Gastroesophageal sphincter (tissue), 4 donors: ENCODE data around the gene LMTK3. TPM values are rescaled to one million over a fixed set of nuclear protein-coding genes. Genes with fewer than 3 reads are reported as not detected.

ENCODE experiments used
- ATAC-seq: fragments of 150-250 bp; one replicate; pipeline ENCODE4 v1.9.1; 2016; ENCODE audit warnings: mild to moderate bottlenecking, moderate library complexity
- H3K27ac ChIP-seq, 4 donors: fragments of 200-600 bp; sonication (generic) in 3 of 4; 1 replicate in 3 of 4; 2 replicates in 1 of 4; pipeline ENCODE4 v1.5.1; 2016 to 2019
- H3K27me3 ChIP-seq: fragments of 200-600 bp; sonication (generic); one replicate; pipeline ENCODE4 v1.5.1; 2019
- H3K36me3 ChIP-seq, 2 donors: fragments of 200-600 bp; sonication (generic); one replicate each; pipeline ENCODE4 v1.5.1; 2019; ENCODE audit warnings: control low read depth in 1 of 2
- H3K4me1 ChIP-seq, 3 donors: fragments of 200-600 bp; sonication (generic); 1 replicate in 2 of 3; 2 replicates in 1 of 3; pipeline ENCODE4 v1.5.1; 2016 to 2019; ENCODE audit warnings: control low read depth in 2 of 3
- H3K4me3 ChIP-seq, 2 donors: fragments of 200-600 bp; sonication (generic); one replicate each; pipeline ENCODE4 v1.5.1; 2019; ENCODE audit warnings: mild to moderate bottlenecking in 1 of 2, moderate library complexity in 1 of 2
- H3K9me3 ChIP-seq, 3 donors: fragments of 200-600 bp; sonication (generic); one replicate each; pipeline ENCODE4 v1.5.1; 2017 to 2019; ENCODE audit warnings: control low read depth in 2 of 3
- EP300 ChIP-seq: sonication (generic); formaldehyde crosslinking; IDR thresholded peaks from one replicate; pipeline ENCODE4 v1.6.1; 2017; ENCODE audit warnings: antibody characterized with exemption, mild to moderate bottlenecking
- POLR2A ChIP-seq, 2 donors: fragments of 450-650 bp; IDR thresholded peaks; one replicate each; pipeline ENCODE4 v1.6.1; 2017; ENCODE audit warnings: antibody characterized with exemption in 2 of 2, mild to moderate bottlenecking in 2 of 2, moderate library complexity in 1 of 2
- POLR2AphosphoS5 ChIP-seq: sonication (generic); formaldehyde crosslinking; IDR thresholded peaks from one replicate; pipeline ENCODE4 v1.6.1; 2017; ENCODE audit warnings: antibody characterized with exemption
- WGBS, 2 donors: methylation state at CpG; one replicate each; pipeline ENCODE4 v1.1.5; 2018; ENCODE audit warnings: low coverage in 1 of 2; 5-methylcytosine and 5-hydroxymethylcytosine counted together
- total RNA-seq, 4 donors: library from RNA; depleted of rRNA; stranded (reverse); fragments of >200 nt; gene quantifications; one replicate each; pipeline ENCODE4 v1.1.0, GENCODE V29; 2016
- TF ChIP-seq, protein P1 (sequence below), 4 experiments: fragments of 200-600 bp in 2 of 4; fragments of 450-650 bp in 2 of 4; sonication (generic) in 1 of 4; IDR thresholded peaks; one replicate each; pipeline ENCODE4 v1.5.1; 2017 to 2019; ENCODE audit warnings: antibody characterized with exemption in 4 of 4, mild to moderate bottlenecking in 2 of 4, moderate library complexity in 2 of 4

The LMTK3 gene
- total RNA-seq, 4 donors from 2014 or later, result 0.13 to 1.2 (median 0.30) TPM

DNA sequence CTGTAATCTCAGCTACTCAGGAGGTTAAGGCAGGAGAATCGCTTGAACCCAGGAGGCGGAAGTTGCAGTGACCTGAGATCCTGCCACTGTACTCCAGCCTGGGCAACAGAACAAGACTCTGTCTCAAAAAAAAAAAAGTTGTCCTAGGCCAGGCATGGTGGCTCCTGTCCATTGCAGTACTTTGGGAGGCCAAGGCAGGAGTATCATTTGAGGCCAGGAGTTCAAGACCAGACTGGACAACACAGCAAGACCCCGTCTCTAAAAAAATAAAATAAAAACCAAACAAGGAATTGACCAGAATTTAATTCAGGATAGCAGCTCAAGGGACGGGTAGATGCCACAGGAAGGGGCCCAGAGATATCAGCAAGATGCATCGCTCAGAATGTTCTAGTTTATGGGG, 45.2 kb upstream of the LMTK3 start:
- Histone ChIP-seq H3K4me1 (no peaks in the 10 kb centered on the region), H3K27ac (no peak overlapping the region), H3K4me3 (no peak overlapping the region), H3K36me3 (no peaks in the 10 kb centered on the region), H3K9me3 (no peaks in the 10 kb centered on the region), H3K27me3 (peaks cover 45% of the 10 kb centered on the region)
- TF ChIP-seq POLR2AphosphoS5 (no peak), POLR2A (IDR thresholded peaks at IDR 0.05) (no peak), EP300 (no peak)
- TF ChIP-seq, protein P1, sequence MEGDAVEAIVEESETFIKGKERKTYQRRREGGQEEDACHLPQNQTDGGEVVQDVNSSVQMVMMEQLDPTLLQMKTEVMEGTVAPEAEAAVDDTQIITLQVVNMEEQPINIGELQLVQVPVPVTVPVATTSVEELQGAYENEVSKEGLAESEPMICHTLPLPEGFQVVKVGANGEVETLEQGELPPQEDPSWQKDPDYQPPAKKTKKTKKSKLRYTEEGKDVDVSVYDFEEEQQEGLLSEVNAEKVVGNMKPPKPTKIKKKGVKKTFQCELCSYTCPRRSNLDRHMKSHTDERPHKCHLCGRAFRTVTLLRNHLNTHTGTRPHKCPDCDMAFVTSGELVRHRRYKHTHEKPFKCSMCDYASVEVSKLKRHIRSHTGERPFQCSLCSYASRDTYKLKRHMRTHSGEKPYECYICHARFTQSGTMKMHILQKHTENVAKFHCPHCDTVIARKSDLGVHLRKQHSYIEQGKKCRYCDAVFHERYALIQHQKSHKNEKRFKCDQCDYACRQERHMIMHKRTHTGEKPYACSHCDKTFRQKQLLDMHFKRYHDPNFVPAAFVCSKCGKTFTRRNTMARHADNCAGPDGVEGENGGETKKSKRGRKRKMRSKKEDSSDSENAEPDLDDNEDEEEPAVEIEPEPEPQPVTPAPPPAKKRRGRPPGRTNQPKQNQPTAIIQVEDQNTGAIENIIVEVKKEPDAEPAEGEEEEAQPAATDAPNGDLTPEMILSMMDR (IDR thresholded peaks at IDR 0.05), result no peak
- 86% methylated on average over 2 to 5 of the region's 5 CpGs for WGBS, 2 donors
- ATAC-seq, result no peak

DNA sequence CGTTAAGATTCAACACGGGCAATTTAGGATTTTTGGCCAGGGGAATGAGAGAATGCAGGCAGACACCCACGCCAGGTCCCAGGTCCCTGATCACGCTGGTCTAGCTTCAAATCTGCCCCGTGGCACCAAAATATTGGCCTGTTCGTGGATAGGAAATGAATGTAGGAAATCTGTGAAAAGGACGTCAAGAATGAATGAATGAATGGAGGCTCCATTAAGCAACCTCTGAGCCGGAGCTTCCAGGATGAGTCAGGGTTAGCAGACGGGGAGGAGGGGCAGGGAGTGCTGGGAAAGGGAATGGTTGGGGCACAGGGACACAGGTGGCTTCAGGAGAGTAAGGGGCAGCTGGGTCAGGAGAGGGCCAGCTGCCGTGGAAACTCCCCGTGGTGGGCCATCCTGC, 44.5 kb upstream of the LMTK3 start:
- Histone ChIP-seq H3K36me3 (no peaks in the 10 kb centered on the region), H3K27me3 (peaks cover 47% of the 10 kb centered on the region), H3K9me3 (no peaks in the 10 kb centered on the region), H3K27ac (no peak overlapping the region), H3K4me3 (no peak overlapping the region), H3K4me1 (no peaks in the 10 kb centered on the region)
- no peak for TF ChIP-seq POLR2A (IDR thresholded peaks at IDR 0.05)
- TF ChIP-seq, protein P1 (IDR thresholded peaks at IDR 0.05), result no peak
- no peak for TF ChIP-seq POLR2AphosphoS5
- no peak for TF ChIP-seq EP300
- 57 to 69% methylated on average over 3 to 11 of the region's 11 CpGs for WGBS, 2 donors
- no peak for ATAC-seq

DNA sequence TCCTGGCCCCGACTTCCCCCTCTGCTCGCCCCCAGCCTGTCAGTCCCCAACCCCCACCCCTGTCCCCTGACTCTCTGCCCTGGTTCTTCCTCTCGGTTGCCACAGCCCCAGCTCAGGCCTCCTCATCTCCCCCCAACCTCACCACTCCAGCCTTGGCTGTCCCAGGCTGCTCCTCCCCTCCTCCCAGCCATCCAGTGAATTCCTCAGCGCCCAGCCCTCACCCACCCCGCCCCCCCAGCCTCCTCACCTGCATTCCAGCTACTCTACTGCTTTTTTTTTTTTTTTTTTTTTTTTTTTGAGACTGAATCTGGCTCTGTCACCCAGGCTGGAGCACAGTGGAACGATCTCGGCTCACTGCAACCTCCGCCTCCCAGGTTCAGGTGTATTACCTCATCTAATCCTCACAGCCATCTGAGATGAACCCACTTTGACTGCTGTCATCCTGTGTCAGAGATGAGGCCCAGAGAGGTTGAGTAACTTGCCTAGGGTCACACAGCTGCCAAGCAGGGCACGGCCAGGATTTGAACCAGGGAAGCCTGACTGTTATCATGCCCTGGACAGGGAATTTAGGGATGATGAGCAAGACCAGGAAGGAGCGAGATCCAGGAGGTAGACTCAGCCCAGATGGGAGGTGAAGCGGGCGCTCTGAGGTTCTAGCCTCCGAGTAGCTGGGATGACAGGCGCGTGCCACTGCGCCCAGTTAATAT, 42.9 kb upstream of the LMTK3 start:
- ATAC-seq, result no peak
- H3K4me3 ChIP-seq, result no peak overlapping the region
- WGBS, 2 donors, result 65 to 79% methylated on average over 10 to 13 of the region's 16 CpGs
- peaks cover 60% of the 10 kb centered on the region for H3K27me3 ChIP-seq
- TF ChIP-seq POLR2AphosphoS5, result no peak
- no peak for TF ChIP-seq EP300
- no peak for TF ChIP-seq POLR2A (IDR thresholded peaks at IDR 0.05)
- TF ChIP-seq, protein P1 (IDR thresholded peaks at IDR 0.05), result no peak
- no peaks in the 10 kb centered on the region for H3K36me3 ChIP-seq
- H3K9me3 ChIP-seq, result no peaks in the 10 kb centered on the region
- no peaks in the 10 kb centered on the region for H3K4me1 ChIP-seq
- H3K27ac ChIP-seq, result no peak overlapping the region

DNA sequence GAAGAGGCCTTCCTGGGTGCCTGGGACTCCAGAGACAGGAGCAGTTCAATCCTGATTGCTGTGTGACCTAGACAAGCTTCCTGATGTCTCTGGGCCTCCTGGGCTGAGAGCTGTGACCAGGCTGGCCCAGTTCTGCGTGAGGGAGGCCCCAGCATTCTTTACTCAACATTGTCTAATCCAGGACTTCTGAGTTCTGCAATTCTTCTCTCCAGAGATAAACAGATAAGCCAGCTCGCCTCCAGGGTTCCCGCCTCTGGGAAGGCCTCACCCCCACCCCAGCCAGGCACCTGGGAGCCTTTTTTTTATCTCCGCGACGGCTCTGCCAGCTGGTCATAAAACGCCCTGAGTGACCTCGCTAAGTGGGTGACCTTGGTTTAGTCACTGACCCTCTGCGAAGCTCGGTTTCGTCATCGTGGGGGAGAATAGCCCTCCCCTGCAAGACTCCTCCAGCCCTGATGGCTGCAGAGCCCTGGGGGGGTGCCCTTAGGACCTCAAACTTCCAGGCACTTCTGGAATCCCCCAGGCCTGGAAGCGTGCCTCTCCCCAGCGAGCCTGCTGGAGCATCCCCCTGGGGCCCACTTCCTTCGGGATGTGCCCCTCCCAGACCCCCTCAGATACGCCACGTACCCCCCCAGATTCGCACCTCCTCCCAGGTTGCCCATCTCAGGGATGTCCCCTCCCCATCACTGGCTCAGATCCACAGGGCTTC, 42.2 kb upstream of the LMTK3 start:
- TF ChIP-seq, protein P1 (IDR thresholded peaks at IDR 0.05), result no peak
- TF ChIP-seq POLR2A (IDR thresholded peaks at IDR 0.05), result no peak
- TF ChIP-seq POLR2AphosphoS5, result no peak
- no peak for TF ChIP-seq EP300
- H3K4me1 ChIP-seq, result no peaks in the 10 kb centered on the region
- peak; percentile 63 for ATAC-seq
- no peak overlapping the region for H3K27ac ChIP-seq
- peaks cover 63% of the 10 kb centered on the region for H3K27me3 ChIP-seq
- H3K9me3 ChIP-seq, result no peaks in the 10 kb centered on the region
- 21 to 53% methylated on average over 7 to 9 of the region's 18 CpGs for WGBS, 2 donors
- H3K36me3 ChIP-seq, result no peaks in the 10 kb centered on the region
- H3K4me3 ChIP-seq, result no peak overlapping the region
